HepG2 (cell line): ENCODE data around the gene L3MBTL1. TPM values are rescaled to one million over a fixed set of nuclear protein-coding genes. Genes with fewer than 3 reads are reported as not detected.

ENCODE experiments used
- ATAC-seq: fragments of 200-7000 bp; cut with Tn5 transposase; 3 replicates; pipeline ENCODE4 v1.9.1; 2020; ENCODE audit warnings: mild to moderate bottlenecking, moderate library complexity
- BruUV-seq: library from RNA; stranded (reverse); fragments of 400-500 nt; replicated peaks from 2 replicates; lab custom pipeline; 2021; lab: Mats Ljungman, UMichigan
- CTCF ChIA-PET: fragments of 300-600 bp; formaldehyde crosslinking; extraction: SDS; loops from one replicate; lab custom pipeline; 2021; ENCODE audit warnings: low total read pairs, inconsistent platforms, low intra/inter-chr PET ratio; lab: Yijun Ruan, JAX
- POLR2A ChIA-PET: fragments of 350-600 bp; sonication (Branson Sonifier 250); formaldehyde crosslinking; loops from one replicate; lab custom pipeline; 2020; ENCODE audit warnings: antibody characterized with exemption, inconsistent platforms; lab: Yijun Ruan, JAX
- DNase-seq: peaks from one replicate; pipeline ENCODE4 v3.0.0-alpha.2; 2015; ENCODE audit warnings: low spot score
- FAIRE-seq: peaks from 3 replicates; lab custom pipeline; 2011; peaks lifted over from hg19 to GRCh38; lab: Jason Lieb, UNC
- H2AFZ ChIP-seq: one replicate; pipeline ENCODE4 v1.6.1; 2011; ENCODE audit warnings: low read length, inconsistent platforms
- H3K27ac ChIP-seq: fragments of 300-600 bp; 3 replicates; pipeline ENCODE4 v1.8.0; 2011; ENCODE audit warnings: mixed run types, mild to moderate bottlenecking, mixed read lengths, low read length, inconsistent platforms; ENCODE audit not compliant: insufficient read depth; ENCODE audit errors: extremely low read length
- H3K27me3 ChIP-seq, 2 experiments: fragments of 200-600 bp in 1 of 2; 2 replicates in 1 of 2; 3 replicates in 1 of 2; pipeline versions ENCODE4 v1.6.0 to v1.8.0; 2011; ENCODE audit warnings: low read length in 2 of 2, mild to moderate bottlenecking in 2 of 2, moderate library complexity in 2 of 2, inconsistent platforms in 1 of 2; ENCODE audit not compliant: insufficient read depth in 2 of 2, control insufficient read depth in 1 of 2
- H3K36me3 ChIP-seq, 2 experiments: fragments of 200-600 bp in 1 of 2; replicated peaks in 1 of 2; 2 replicates in 1 of 2; 3 replicates in 1 of 2; pipeline versions ENCODE4 v1.5.1 to v1.8.0; 2011; ENCODE audit warnings: low read length in 2 of 2, inconsistent platforms in 1 of 2; ENCODE audit not compliant: insufficient read depth in 2 of 2, control insufficient read depth in 1 of 2
- H3K4me1 ChIP-seq: 2 replicates; pipeline ENCODE4 v1.5.1; 2012; ENCODE audit warnings: low read length, inconsistent platforms; ENCODE audit not compliant: insufficient read depth
- H3K4me2 ChIP-seq: 2 replicates; pipeline ENCODE4 v1.6.0; 2011; ENCODE audit warnings: low read depth, low read length, inconsistent platforms
- H3K4me3 ChIP-seq, 3 experiments: fragments of 200-600 bp in 1 of 3; sonication (generic), shearing (Covaris generic) in 1 of 3; replicated peaks in 1 of 3; 2 replicates each; pipeline ENCODE4 v1.5.1; 2011 to 2016; ENCODE audit warnings: low read length in 3 of 3, inconsistent platforms in 2 of 3, low read depth in 2 of 3, mild to moderate bottlenecking in 2 of 3, control low read depth in 1 of 3, mixed read lengths in 1 of 3; ENCODE audit not compliant: insufficient read depth in 1 of 3
- H3K79me2 ChIP-seq: one replicate; pipeline ENCODE4 v1.6.1; 2011; ENCODE audit warnings: low read length, inconsistent platforms; ENCODE audit not compliant: insufficient read depth
- H3K9ac ChIP-seq: 2 replicates; pipeline ENCODE4 v1.6.0; 2011; ENCODE audit warnings: mild to moderate bottlenecking, low read depth, low read length, inconsistent platforms; ENCODE audit not compliant: insufficient read depth
- H3K9me3 ChIP-seq: 2 replicates; pipeline ENCODE4 v1.5.1; 2012; ENCODE audit warnings: mild to moderate bottlenecking, low read length
- H4K20me1 ChIP-seq: 2 replicates; pipeline ENCODE4 v1.6.0; 2011; ENCODE audit warnings: inconsistent platforms, mild to moderate bottlenecking, low read length, moderate library complexity; ENCODE audit not compliant: insufficient read depth
- ARID3A ChIP-seq: IDR thresholded peaks from 2 replicates; pipeline ENCODE4 v1.6.1; 2012; ENCODE audit warnings: low read depth, low read length, improper control_type of control experiment
- HBP1 ChIP-seq: IDR thresholded peaks from 2 replicates; pipeline ENCODE4 v1.6.1; 2016; ENCODE audit warnings: low read depth, control low read depth
- PRDM10 ChIP-seq: sonication (generic); formaldehyde crosslinking; IDR thresholded peaks from 2 replicates; pipeline ENCODE4 v1.4.0; 2020; ENCODE audit warnings: low read depth, missing genetic modification reagents
- TCF7 ChIP-seq: sonication (generic); IDR thresholded peaks from 2 replicates; pipeline ENCODE4 v1.6.1; 2016; ENCODE audit warnings: antibody characterized with exemption, low read depth
- ZFP82 ChIP-seq: sonication (generic); formaldehyde crosslinking; IDR thresholded peaks from 2 replicates; pipeline ENCODE4 v1.5.1; 2020; ENCODE audit warnings: mild to moderate bottlenecking, missing genetic modification reagents, borderline replicate concordance
- ZNF670 ChIP-seq: sonication (generic); formaldehyde crosslinking; IDR thresholded peaks from 2 replicates; pipeline ENCODE4 v1.8.0; 2022; ENCODE audit warnings: mild to moderate bottlenecking, missing genetic modification reagents, borderline replicate concordance
- WGBS: methylation state at CpG from one replicate; pipeline ENCODE4 v1.1.6; 2017; ENCODE audit warnings: low lambda C conversion rate; 5-methylcytosine and 5-hydroxymethylcytosine counted together
- in situ Hi-C: cut with HindIII; loops from 2 replicates; pipeline ENCODE4 v1.10.0; 2017; ENCODE audit warnings: low pct_unique_long_range_greater_than_20kb; ENCODE audit not compliant: extremely low pct_ligation_motif_present
- intact Hi-C: fragments of 100-400 bp; cut with micrococcal nuclease; formaldehyde crosslinking; loops from one replicate; pipeline ENCODE4 v1.10.0; 2022; ENCODE audit not compliant: unreplicated experiment
- polyA plus RNA-seq, 8 experiments: library from polyadenylated mRNA; depleted of rRNA in 3 of 8; stranded (reverse) in 7 of 8; unstranded in 1 of 8; fragments of >200 nt; fragmentation: Illumina TruSeq in 4 of 8; extraction: Trizol in 4 of 8; gene quantifications; 2 replicates each; pipeline versions ENCODE4 v1.2.1 to v1.2.3, GENCODE V29; 2011 to 2016; ENCODE audit warnings: low read depth in 4 of 8, missing spikeins in 1 of 8, mixed read lengths in 1 of 8; ENCODE audit not compliant: insufficient read depth in 1 of 8
- total RNA-seq, 5 experiments: library from RNA; depleted of rRNA; stranded (reverse); fragments of >200 nt; fragmentation: Illumina TruSeq; extraction: Trizol; gene quantifications; 2 replicates each; pipeline ENCODE4 v1.2.3, GENCODE V29; 2016; ENCODE audit warnings: low read depth in 1 of 5

L3MBTL1 gene
- total and polyA plus RNA-seq, 2 of the 13 experiments (the other 11 are each of a cell fraction or from before 2014, with no cell fraction given): 9.0 to 17.8 TPM

- CTCF ChIA-PET: no interaction called here
- ATAC-seq (no peak), DNase-seq (no peak), FAIRE-seq (no peak)
- H3K27me3 ChIP-seq: no peaks in the 10 kb centered on the region
- BruUV-seq: no TSS peak
- 71% methylated on average over 1 of the region's 1 CpG for WGBS
- POLR2A ChIA-PET: interaction anchor here (0.7 to 3.7 kb wide), 3 partner anchors 50 to 59 kb away, joined by 3 to 77 read pairs (median 23); partner anchors contain the start of gene SRSF6
- intact Hi-C loops: no loop called here
- no peak overlapping the region for H3K27ac ChIP-seq
- H3K9ac ChIP-seq: no peak overlapping the region; the same call in 1 of the 2 replicates
- H3K4me2 ChIP-seq: peak overlapping the region; percentile 68; the same call in 1 of the 2 replicates
- no peak overlapping the region for H3K4me3 ChIP-seq
- H3K36me3 ChIP-seq: peaks cover 1 to 4% of the 10 kb centered on the region in 2 experiments; a peak in 2 of 5 replicates
- in situ Hi-C loops: no loop called here
- no peaks in the 10 kb centered on the region for H4K20me1 ChIP-seq
- H2AFZ ChIP-seq: no peak overlapping the region
- H3K9me3 ChIP-seq: no peaks in the 10 kb centered on the region
- peaks cover 26% of the 10 kb centered on the region for H3K4me1 ChIP-seq
- peaks cover 3% of the 10 kb centered on the region for H3K79me2 ChIP-seq
- TF ChIP-seq TCF7 (no peak), ZFP82 (CRISPR knock-in tag) (no peak), ZNF670 (CRISPR knock-in tag) (no peak), HBP1 (CRISPR knock-in tag) (no peak), ARID3A (no peak), PRDM10 (CRISPR knock-in tag) (no peak)
Observed at GRCh38 chr20:43516251-43516824, 8.8 kb downstream of the L3MBTL1 start.
